ENCODE results near the gene TICAM2.
A peak's percentile ranks its signal among the peaks of the same experiment; 100 is the strongest.

The TICAM2 gene

GRCh38 chr5:115629903-115630302, 27.6 kb upstream of the TICAM2 start:
- no peaks in the 10 kb centered on the region for H3K27me3 ChIP-seq (ENCODE audit: low read depth, low read length)
- no peaks in the 10 kb centered on the region for H3K9me3 ChIP-seq (ENCODE audit: control insufficient read depth in 1 of 2, low read length in 2 of 2)
- no peak overlapping the region for H3K4me3 ChIP-seq (ENCODE audit: low read depth in 1 of 2, low read length in 2 of 2)
- H3K27ac ChIP-seq (ENCODE audit: low read length), result no peak overlapping the region
- H3K4me1 ChIP-seq (ENCODE audit: control insufficient read depth in 1 of 2, insufficient read depth in 2 of 2, low read length in 2 of 2), result no peaks in the 10 kb centered on the region
- peaks cover 0 to 5% of the 10 kb centered on the region in 2 donors for H3K36me3 ChIP-seq (ENCODE audit: control insufficient read depth in 1 of 2, insufficient read depth in 2 of 2, low read length in 2 of 2)

- H3K4me1 ChIP-seq (ENCODE audit: control insufficient read depth in 1 of 2, insufficient read depth in 2 of 2, low read length in 2 of 2), result peaks cover 16 to 25% of the 10 kb centered on the region in 2 donors
- H3K36me3 ChIP-seq (ENCODE audit: control insufficient read depth in 1 of 2, insufficient read depth in 2 of 2, low read length in 2 of 2), result peaks cover 0 to 5% of the 10 kb centered on the region in 2 donors
- no peaks in the 10 kb centered on the region for H3K27me3 ChIP-seq (ENCODE audit: low read depth, low read length)
- no peaks in the 10 kb centered on the region for H3K9me3 ChIP-seq (ENCODE audit: control insufficient read depth in 1 of 2, low read length in 2 of 2)
- H3K4me3 ChIP-seq (ENCODE audit: low read depth in 1 of 2, low read length in 2 of 2), result no peak overlapping the region
- H3K27ac ChIP-seq (ENCODE audit: low read length), result no peak overlapping the region
Measured at GRCh38 chr5:115627295-115627865, 25.1 kb upstream of the TICAM2 start.

GRCh38 chr5:115626445-115626823, 24.2 kb upstream of the TICAM2 start:
- peak overlapping the region; percentile 88 for H3K27ac ChIP-seq (ENCODE audit: low read length)
- H3K27me3 ChIP-seq (ENCODE audit: low read depth, low read length), result no peaks in the 10 kb centered on the region
- no peaks in the 10 kb centered on the region for H3K9me3 ChIP-seq (ENCODE audit: control insufficient read depth in 1 of 2, low read length in 2 of 2)
- H3K36me3 ChIP-seq (ENCODE audit: control insufficient read depth in 1 of 2, insufficient read depth in 2 of 2, low read length in 2 of 2), result peaks cover 0 to 5% of the 10 kb centered on the region in 2 donors
- peaks cover 19 to 27% of the 10 kb centered on the region in 2 donors for H3K4me1 ChIP-seq (ENCODE audit: control insufficient read depth in 1 of 2, insufficient read depth in 2 of 2, low read length in 2 of 2)
- peak overlapping the region; percentile 81 to 93 for H3K4me3 ChIP-seq (ENCODE audit: low read depth in 1 of 2, low read length in 2 of 2)

GRCh38 chr5:115625579-115626444, 23.5 kb upstream of the TICAM2 start, which contains the start of gene TMED7:
TSS of gene TMED7 (minus strand) at chr5:115626036. CDS start at chr5:115625792, 244 bp downstream.
- peaks cover 19 to 27% of the 10 kb centered on the region in 2 donors for H3K4me1 ChIP-seq (ENCODE audit: control insufficient read depth in 1 of 2, insufficient read depth in 2 of 2, low read length in 2 of 2)
- peak within 1 kb of the TSS; percentile 88 for H3K27ac ChIP-seq (ENCODE audit: low read length)
- H3K27me3 ChIP-seq (ENCODE audit: low read depth, low read length), result no peaks in the 10 kb centered on the region

GRCh38 chr5:115624994-115625393, 22.7 kb upstream of the TICAM2 start:
- peak overlapping the region; percentile 81 to 93 for H3K4me3 ChIP-seq (ENCODE audit: low read depth in 1 of 2, low read length in 2 of 2)
- peaks cover 4 to 8% of the 10 kb centered on the region in 2 donors for H3K36me3 ChIP-seq (ENCODE audit: control insufficient read depth in 1 of 2, insufficient read depth in 2 of 2, low read length in 2 of 2)
- H3K27me3 ChIP-seq (ENCODE audit: low read depth, low read length), result no peaks in the 10 kb centered on the region
- peaks cover 19 to 27% of the 10 kb centered on the region in 2 donors for H3K4me1 ChIP-seq (ENCODE audit: control insufficient read depth in 1 of 2, insufficient read depth in 2 of 2, low read length in 2 of 2)
- H3K27ac ChIP-seq (ENCODE audit: low read length), result peak overlapping the region; percentile 88
- H3K9me3 ChIP-seq (ENCODE audit: control insufficient read depth in 1 of 2, low read length in 2 of 2), result no peaks in the 10 kb centered on the region

More at GRCh38 chr5:115625579-115626444, 23.5 kb upstream of the TICAM2 start, which contains the start of gene TMED7:
- Histone ChIP-seq H3K4me3 (ENCODE audit: low read depth in 1 of 2, low read length in 2 of 2) (peak within 1 kb of the TSS; percentile 81 to 93), H3K9me3 (ENCODE audit: control insufficient read depth in 1 of 2, low read length in 2 of 2) (no peaks in the 10 kb centered on the region), H3K36me3 (ENCODE audit: control insufficient read depth in 1 of 2, insufficient read depth in 2 of 2, low read length in 2 of 2) (peaks cover 0 to 5% of the 10 kb centered on the region in 2 donors)

GRCh38 chr5:115623658-115624057, 21.4 kb upstream of the TICAM2 start:
- peaks cover 19 to 27% of the 10 kb centered on the region in 2 donors for H3K4me1 ChIP-seq (ENCODE audit: control insufficient read depth in 1 of 2, insufficient read depth in 2 of 2, low read length in 2 of 2)
- peak overlapping the region; percentile 81 to 93 for H3K4me3 ChIP-seq (ENCODE audit: low read depth in 1 of 2, low read length in 2 of 2)
- H3K9me3 ChIP-seq (ENCODE audit: control insufficient read depth in 1 of 2, low read length in 2 of 2), result no peaks in the 10 kb centered on the region
- H3K27me3 ChIP-seq (ENCODE audit: low read depth, low read length), result no peaks in the 10 kb centered on the region
- peak overlapping the region; percentile 88 for H3K27ac ChIP-seq (ENCODE audit: low read length)
- H3K36me3 ChIP-seq (ENCODE audit: control insufficient read depth in 1 of 2, insufficient read depth in 2 of 2, low read length in 2 of 2), result peaks cover 17 to 21% of the 10 kb centered on the region in 2 donors

GRCh38 chr5:115621365-115621900, 19.2 kb upstream of the TICAM2 start:
- Histone ChIP-seq H3K36me3 (ENCODE audit: control insufficient read depth in 1 of 2, insufficient read depth in 2 of 2, low read length in 2 of 2) (peaks cover 25 to 28% of the 10 kb centered on the region in 2 donors), H3K9me3 (ENCODE audit: control insufficient read depth in 1 of 2, low read length in 2 of 2) (no peaks in the 10 kb centered on the region), H3K4me3 (ENCODE audit: low read depth in 1 of 2, low read length in 2 of 2) (no peak overlapping the region), H3K27me3 (ENCODE audit: low read depth, low read length) (no peaks in the 10 kb centered on the region), H3K27ac (ENCODE audit: low read length) (no peak overlapping the region), H3K4me1 (ENCODE audit: control insufficient read depth in 1 of 2, insufficient read depth in 2 of 2, low read length in 2 of 2) (peaks cover 19 to 27% of the 10 kb centered on the region in 2 donors)

- Histone ChIP-seq H3K27ac (ENCODE audit: low read length) (no peak overlapping the region), H3K36me3 (ENCODE audit: control insufficient read depth in 1 of 2, insufficient read depth in 2 of 2, low read length in 2 of 2) (peaks cover 35 to 49% of the 10 kb centered on the region in 2 donors)
Measured at GRCh38 chr5:115616892-115617291, 14.6 kb upstream of the TICAM2 start.

GRCh38 chr5:115616472-115616871, 14.2 kb upstream of the TICAM2 start:
- no peaks in the 10 kb centered on the region for H3K4me1 ChIP-seq (ENCODE audit: control insufficient read depth in 1 of 2, insufficient read depth in 2 of 2, low read length in 2 of 2)
- no peak overlapping the region for H3K27ac ChIP-seq (ENCODE audit: low read length)
- H3K27me3 ChIP-seq (ENCODE audit: low read depth, low read length), result no peaks in the 10 kb centered on the region
- H3K36me3 ChIP-seq (ENCODE audit: control insufficient read depth in 1 of 2, insufficient read depth in 2 of 2, low read length in 2 of 2), result peaks cover 35 to 49% of the 10 kb centered on the region in 2 donors
- no peak overlapping the region for H3K4me3 ChIP-seq (ENCODE audit: low read depth in 1 of 2, low read length in 2 of 2)
- H3K9me3 ChIP-seq (ENCODE audit: control insufficient read depth in 1 of 2, low read length in 2 of 2), result no peaks in the 10 kb centered on the region

More at GRCh38 chr5:115616892-115617291, 14.6 kb upstream of the TICAM2 start:
- H3K4me1 ChIP-seq (ENCODE audit: control insufficient read depth in 1 of 2, insufficient read depth in 2 of 2, low read length in 2 of 2), result no peaks in the 10 kb centered on the region
- no peak overlapping the region for H3K4me3 ChIP-seq (ENCODE audit: low read depth in 1 of 2, low read length in 2 of 2)
- H3K27me3 ChIP-seq (ENCODE audit: low read depth, low read length), result no peaks in the 10 kb centered on the region
- no peaks in the 10 kb centered on the region for H3K9me3 ChIP-seq (ENCODE audit: control insufficient read depth in 1 of 2, low read length in 2 of 2)

GRCh38 chr5:115611873-115612272, 9.6 kb upstream of the TICAM2 start:
- Histone ChIP-seq H3K27me3 (ENCODE audit: low read depth, low read length) (no peaks in the 10 kb centered on the region), H3K27ac (ENCODE audit: low read length) (no peak overlapping the region), H3K4me3 (ENCODE audit: low read depth in 1 of 2, low read length in 2 of 2) (no peak overlapping the region), H3K36me3 (ENCODE audit: control insufficient read depth in 1 of 2, insufficient read depth in 2 of 2, low read length in 2 of 2) (peaks cover 13 to 28% of the 10 kb centered on the region in 2 donors), H3K9me3 (ENCODE audit: control insufficient read depth in 1 of 2, low read length in 2 of 2) (no peaks in the 10 kb centered on the region), H3K4me1 (ENCODE audit: control insufficient read depth in 1 of 2, insufficient read depth in 2 of 2, low read length in 2 of 2) (peaks cover 0 to 4% of the 10 kb centered on the region in 2 donors)

GRCh38 chr5:115607935-115608334, 5.7 kb upstream of the TICAM2 start:
- peaks cover 1 to 7% of the 10 kb centered on the region in 2 donors for H3K4me1 ChIP-seq (ENCODE audit: control insufficient read depth in 1 of 2, insufficient read depth in 2 of 2, low read length in 2 of 2)
- no peaks in the 10 kb centered on the region for H3K9me3 ChIP-seq (ENCODE audit: control insufficient read depth in 1 of 2, low read length in 2 of 2)
- no peak overlapping the region for H3K4me3 ChIP-seq (ENCODE audit: low read depth in 1 of 2, low read length in 2 of 2)
- peaks cover 3 to 5% of the 10 kb centered on the region in 2 donors for H3K36me3 ChIP-seq (ENCODE audit: control insufficient read depth in 1 of 2, insufficient read depth in 2 of 2, low read length in 2 of 2)
- H3K27ac ChIP-seq (ENCODE audit: low read length), result peak overlapping the region; percentile 5
- no peaks in the 10 kb centered on the region for H3K27me3 ChIP-seq (ENCODE audit: low read depth, low read length)

Data from muscle layer of duodenum (tissue), 2 donors.